Psoas muscle (tissue), 8 donors: Measurements from ENCODE around the gene CCDC192. TPM values are rescaled to one million over a fixed set of nuclear protein-coding genes. Genes with fewer than 3 reads are reported as not detected.
A peak's percentile ranks its signal among the peaks of the same experiment; 100 is the strongest.

Experiments
- ATAC-seq, 4 donors: fragments of 200-7000 bp; cut with Tn5 transposase; one replicate each; pipeline ENCODE4 v1.9.1; 2020; ENCODE audit warnings: moderate library complexity in 3 of 4, mild to moderate bottlenecking in 2 of 4
- DNase-seq, 2 donors: peaks; one replicate each; pipeline ENCODE4 v3.0.0-alpha.2; 2020
- H3K27ac ChIP-seq: fragments of 200-600 bp; one replicate; pipeline ENCODE4 v1.8.0; 2022
- H3K27me3 ChIP-seq, 3 donors: fragments of 200-600 bp in 1 of 3; one replicate each; pipeline versions ENCODE4 v1.6.1 to v1.8.0; 2013 to 2022; ENCODE audit warnings: low read length in 2 of 3, mild to moderate bottlenecking in 2 of 3, moderate library complexity in 1 of 3; ENCODE audit not compliant: insufficient read depth in 3 of 3
- H3K36me3 ChIP-seq, 2 donors: fragments of 200-600 bp in 1 of 2; one replicate each; pipeline versions ENCODE4 v1.6.1 to v1.8.0; 2013 to 2022; ENCODE audit warnings: low read depth in 1 of 2, mild to moderate bottlenecking in 1 of 2, moderate library complexity in 1 of 2; ENCODE audit not compliant: insufficient read depth in 1 of 2
- H3K4me1 ChIP-seq: fragments of 200-600 bp; one replicate; pipeline ENCODE4 v1.8.0; 2022
- H3K4me3 ChIP-seq: fragments of 200-600 bp; one replicate; pipeline ENCODE4 v1.8.0; 2022; ENCODE audit warnings: mild to moderate bottlenecking
- H3K9me3 ChIP-seq: fragments of 200-600 bp; one replicate; pipeline ENCODE4 v1.8.0; 2022
- WGBS, 3 donors: extraction: QIAGEN DNeasy Blood & Tissue Kit; methylation state at CpG; one replicate each; pipeline versions ENCODE4 v1.1.6 to v1.1.7; 2013; 5-methylcytosine and 5-hydroxymethylcytosine counted together
- intact Hi-C, 2 donors: fragments of 100-400 bp; cut with DNase I; formaldehyde crosslinking; loops; one replicate each; pipeline versions ENCODE4 v1.11.0 to v1.14.2; 2022
- polyA plus RNA-seq, 3 donors: library from polyadenylated mRNA; stranded (reverse); fragments of 200-250 nt; gene quantifications; one replicate each; pipeline ENCODE4 v1.2.3, GENCODE V29; 2013
- total RNA-seq, 4 donors: library from RNA; stranded (reverse); fragmentation: NEBNext Ultra II Directional in 2 of 4; extraction: Animal tissue kit (Norgen Biotek cat#: 25700) in 2 of 4; gene quantifications; one replicate each; pipeline versions ENCODE4 v1.2.1 to v1.2.4, GENCODE V29; 2021 to 2023
- TF ChIP-seq, protein P1 (sequence below): fragments of 200-600 bp; IDR thresholded peaks from one replicate; pipeline ENCODE4 v1.8.0; 2022; ENCODE audit warnings: antibody characterized with exemption
- donor health status: healthy with polysubstance abuse.
- donor health status: DM: no; HTN: no; CAD: no; lungs with moderate emphysema.
- donor health status: Bipolar disorder and iron deficiency.
- donor health status: healthy.
- donor health status: DM: yes; HTN: yes; CAD: no.
- donor health status: DM: no; HTN: no; CAD: no.
- donor health status: DM: no; HTN: no; CAD: no.
- donor health status: DM: yes; HTN: yes; CAD: no.

The CCDC192 gene
- total and polyA plus RNA-seq, 7 donors: 0.12 to 1.2 (median 0.19) TPM; not detected in 4

DNA sequence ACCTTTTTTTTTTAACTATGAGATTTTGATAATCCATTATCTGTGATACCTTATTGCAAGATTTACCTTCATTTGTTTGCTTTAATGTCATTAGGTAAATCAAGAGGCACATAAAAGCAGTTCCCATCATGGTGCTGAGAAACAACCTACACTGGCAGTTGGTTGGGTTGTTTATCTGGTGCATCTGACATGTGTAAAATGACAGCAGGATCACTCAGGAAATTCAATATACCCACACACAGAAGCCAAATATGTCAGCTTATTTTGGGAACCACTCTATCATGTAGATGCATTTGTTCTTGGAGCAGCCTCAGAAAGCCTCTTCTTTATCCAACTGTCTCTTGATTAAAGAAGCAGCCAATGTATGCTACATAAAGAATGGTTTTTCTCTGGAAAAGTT, 7.8 kb upstream of the CCDC192 start:
- Histone ChIP-seq H3K4me1 (peaks cover 20% of the 10 kb centered on the region), H3K4me3 (peak overlapping the region; percentile 41), H3K9me3 (no peaks in the 10 kb centered on the region), H3K27ac (peak overlapping the region; percentile 86), H3K36me3 (no peaks in the 10 kb centered on the region), H3K27me3 (no peaks in the 10 kb centered on the region)
- DNase-seq (no peak), ATAC-seq (peak; percentile 90 to 97 (median 94))
- intact Hi-C loops: loop anchor here (5.0 to 10.0 kb wide), 3 partner anchors 33 to 128 kb away; no protein-coding TSS in a partner anchor
- TF ChIP-seq, protein P1, sequence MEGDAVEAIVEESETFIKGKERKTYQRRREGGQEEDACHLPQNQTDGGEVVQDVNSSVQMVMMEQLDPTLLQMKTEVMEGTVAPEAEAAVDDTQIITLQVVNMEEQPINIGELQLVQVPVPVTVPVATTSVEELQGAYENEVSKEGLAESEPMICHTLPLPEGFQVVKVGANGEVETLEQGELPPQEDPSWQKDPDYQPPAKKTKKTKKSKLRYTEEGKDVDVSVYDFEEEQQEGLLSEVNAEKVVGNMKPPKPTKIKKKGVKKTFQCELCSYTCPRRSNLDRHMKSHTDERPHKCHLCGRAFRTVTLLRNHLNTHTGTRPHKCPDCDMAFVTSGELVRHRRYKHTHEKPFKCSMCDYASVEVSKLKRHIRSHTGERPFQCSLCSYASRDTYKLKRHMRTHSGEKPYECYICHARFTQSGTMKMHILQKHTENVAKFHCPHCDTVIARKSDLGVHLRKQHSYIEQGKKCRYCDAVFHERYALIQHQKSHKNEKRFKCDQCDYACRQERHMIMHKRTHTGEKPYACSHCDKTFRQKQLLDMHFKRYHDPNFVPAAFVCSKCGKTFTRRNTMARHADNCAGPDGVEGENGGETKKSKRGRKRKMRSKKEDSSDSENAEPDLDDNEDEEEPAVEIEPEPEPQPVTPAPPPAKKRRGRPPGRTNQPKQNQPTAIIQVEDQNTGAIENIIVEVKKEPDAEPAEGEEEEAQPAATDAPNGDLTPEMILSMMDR: no peak

DNA sequence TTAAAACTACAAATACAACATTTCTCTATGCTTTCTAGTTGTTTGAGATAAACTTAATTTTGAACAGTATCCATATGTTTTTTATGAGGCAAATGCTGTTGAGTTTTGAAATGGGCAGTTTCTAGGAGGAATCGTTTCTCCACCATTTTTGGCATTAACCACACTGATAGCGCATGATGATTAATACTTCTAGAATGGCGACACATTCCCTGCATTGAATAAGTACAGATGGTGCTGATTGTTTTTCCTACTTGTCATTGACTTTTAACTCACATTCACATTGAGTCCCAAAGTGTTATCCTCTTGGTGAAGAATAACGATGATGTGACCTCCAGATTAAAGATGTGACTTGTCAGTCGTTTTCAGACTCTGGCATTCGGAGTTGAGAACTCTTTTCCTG, 6.5 kb upstream of the CCDC192 start:
- intact Hi-C loops: loop anchor here (5.0 to 10.0 kb wide), 3 partner anchors 34 to 129 kb away; no protein-coding TSS in a partner anchor
- no peaks in the 10 kb centered on the region for H3K36me3 ChIP-seq
- DNase-seq: no peak
- peaks cover 20% of the 10 kb centered on the region for H3K4me1 ChIP-seq
- TF ChIP-seq, protein P1: no peak
- peak; percentile 33 to 65 (median 56) for ATAC-seq
- WGBS, 3 donors: 26 to 33% (median 30%) methylated on average over 6 of the region's 6 CpGs
- H3K27me3 ChIP-seq: no peaks in the 10 kb centered on the region
- peak overlapping the region; percentile 86 for H3K27ac ChIP-seq
- H3K9me3 ChIP-seq: no peaks in the 10 kb centered on the region
- H3K4me3 ChIP-seq: peak overlapping the region; percentile 41

DNA sequence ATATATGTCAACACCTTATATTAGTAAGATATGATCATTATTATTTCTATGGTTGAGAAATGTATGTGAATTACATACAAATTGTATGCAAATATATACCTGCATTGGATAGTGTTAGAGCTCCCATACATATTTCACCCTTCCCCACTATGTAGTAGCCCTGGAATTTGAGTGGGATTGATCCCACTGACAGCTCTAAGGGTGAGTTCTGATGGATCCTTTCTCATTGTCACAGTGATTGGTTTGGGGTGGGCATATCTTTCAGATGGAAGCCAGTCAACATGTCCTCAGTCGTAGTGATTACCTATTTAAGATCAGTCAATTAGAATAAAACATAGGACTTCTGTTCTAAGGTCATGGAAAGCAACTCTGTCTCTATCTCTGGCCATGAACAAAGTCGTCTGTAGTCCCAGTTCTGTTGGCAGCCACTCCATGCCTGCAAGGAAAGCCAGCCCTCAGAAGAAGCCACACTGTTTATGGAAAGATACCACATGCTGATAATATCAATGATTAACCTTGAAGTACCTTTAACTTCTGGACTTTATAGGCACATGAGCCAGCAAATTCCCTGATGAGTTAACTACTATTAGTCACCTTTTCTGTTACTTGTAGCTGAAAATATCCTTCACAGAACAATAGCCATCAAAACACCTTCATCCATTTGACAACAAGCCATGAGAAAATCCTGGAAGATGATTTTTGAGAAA, 5.1 kb upstream of the CCDC192 start:
- 17 to 41% (median 22%) methylated on average over 2 of the region's 2 CpGs for WGBS, 3 donors
- TF ChIP-seq, protein P1: no peak
- H3K36me3 ChIP-seq: no peaks in the 10 kb centered on the region
- DNase-seq (no peak), ATAC-seq (no peak)
- H3K27ac ChIP-seq: peak overlapping the region; percentile 86
- intact Hi-C loops: loop anchor here (2.0 to 10.0 kb wide), 4 partner anchors 36 to 501 kb away; no protein-coding TSS in a partner anchor
- peak overlapping the region; percentile 41 for H3K4me3 ChIP-seq
- no peaks in the 10 kb centered on the region for H3K27me3 ChIP-seq
- H3K9me3 ChIP-seq: no peaks in the 10 kb centered on the region
- H3K4me1 ChIP-seq: peaks cover 24% of the 10 kb centered on the region

DNA sequence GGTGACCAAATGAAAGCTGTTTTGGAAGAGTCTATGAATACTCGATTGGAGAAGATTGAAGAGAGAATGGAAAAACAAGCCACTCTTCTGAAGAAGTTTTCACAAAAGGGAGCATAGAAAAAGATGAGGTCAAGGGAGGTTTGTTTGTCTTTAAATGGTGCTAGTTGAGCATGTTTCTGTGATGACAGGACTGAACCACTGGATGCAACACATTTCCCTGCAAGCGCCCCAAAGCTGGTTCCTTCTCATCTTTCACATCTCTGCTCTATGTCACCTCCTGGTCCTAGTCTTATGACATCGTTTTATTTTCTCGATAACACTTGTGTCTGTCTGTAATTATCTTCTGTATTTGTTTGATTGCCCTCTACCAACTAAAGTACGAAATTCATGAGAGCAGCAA, 3.8 kb upstream of the CCDC192 start:
- Histone ChIP-seq H3K9me3 (no peaks in the 10 kb centered on the region), H3K27ac (no peak overlapping the region), H3K36me3 (no peaks in the 10 kb centered on the region), H3K4me1 (peaks cover 20% of the 10 kb centered on the region), H3K4me3 (no peak overlapping the region), H3K27me3 (no peaks in the 10 kb centered on the region)
- TF ChIP-seq, protein P1: no peak
- intact Hi-C loops: loop anchor here (2.0 to 10.0 kb wide), 4 partner anchors 37 to 499 kb away; no protein-coding TSS in a partner anchor
- ATAC-seq (no peak), DNase-seq (no peak)
- 84 to 95% (median 87%) methylated on average over 5 of the region's 5 CpGs for WGBS, 3 donors
